HEK293T (cell line): ENCODE results near the gene PEA15.

Experiments
- BHLHE40 ChIP-seq: fragments of 450-650 bp; IDR thresholded peaks from 2 replicates; pipeline ENCODE4 v1.6.1; 2016; ENCODE audit warnings: mild to moderate bottlenecking, moderate library complexity, borderline replicate concordance
- FOXK2 ChIP-seq: fragments of 450-650 bp; IDR thresholded peaks from 2 replicates; pipeline ENCODE4 v1.6.1; 2016; ENCODE audit warnings: mild to moderate bottlenecking
- FOXM1 ChIP-seq: fragments of 450-650 bp; IDR thresholded peaks from 2 replicates; pipeline ENCODE4 v1.6.1; 2017; ENCODE audit warnings: mild to moderate bottlenecking, borderline replicate concordance

- no peak for TF ChIP-seq FOXK2
- TF ChIP-seq FOXM1, result no peak
- no peak for TF ChIP-seq BHLHE40
These were observed 26.5 kb upstream of the PEA15 start for GRCh38 chr1:160178731-160179130.
